ENCODE data around the gene CCDC127.
"Not testable (repeated sequence)": the region's sequence is repeated elsewhere in the genome, so short reads cannot be mapped to it uniquely, and the experiment has no call there.

The CCDC127 gene

DNA sequence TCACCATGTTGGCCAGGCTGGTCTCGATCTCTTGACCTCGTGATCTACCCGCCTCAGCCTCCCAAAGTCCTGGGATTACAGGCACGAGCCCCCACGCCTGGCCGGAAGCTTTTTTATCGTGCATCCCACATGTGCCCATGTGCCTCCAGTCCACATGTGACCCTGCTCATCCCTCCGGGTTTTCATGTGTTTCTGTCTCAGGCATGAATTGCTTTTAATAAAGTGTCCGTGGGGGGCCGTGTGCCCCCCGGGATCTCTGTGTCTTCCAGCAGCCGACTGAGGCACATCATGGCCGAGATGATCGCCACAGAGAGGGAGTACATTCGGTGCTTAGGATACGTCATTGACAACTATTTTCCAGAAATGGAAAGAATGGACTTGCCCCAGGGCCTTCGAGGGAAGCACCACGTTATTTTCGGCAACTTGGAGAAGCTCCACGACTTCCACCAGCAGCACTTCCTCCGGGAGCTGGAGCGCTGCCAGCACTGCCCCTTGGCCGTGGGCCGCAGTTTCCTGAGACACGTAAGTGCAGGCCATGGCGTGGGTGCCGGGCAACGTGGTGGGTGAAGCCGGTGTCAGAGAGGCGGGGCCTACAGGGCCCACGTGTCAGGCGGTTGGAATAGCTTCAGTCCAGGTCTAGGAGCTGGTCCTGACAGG is 48.8 kb downstream of the CCDC127 start:
- no peak overlapping the region for H3K27ac ChIP-seq (ENCODE audit: low read depth, low read length)
- peaks cover 0 to 18% (median 0%) of the 10 kb centered on the region in 5 donors for H3K4me1 ChIP-seq (ENCODE audit: control insufficient read depth in 5 of 5, insufficient read depth in 5 of 5, low read length in 5 of 5)
- peaks cover 4 to 16% (median 7%) of the 10 kb centered on the region in 5 donors for H3K27me3 ChIP-seq (ENCODE audit: control insufficient read depth in 5 of 5, insufficient read depth in 4 of 5, low read length in 5 of 5)
- H3K9me3 ChIP-seq (ENCODE audit: control insufficient read depth in 5 of 5, low read length in 5 of 5) = no peaks in the 10 kb centered on the region
- no peak overlapping the region for H3K4me3 ChIP-seq (ENCODE audit: low read depth in 1 of 5, low read length in 5 of 5)
- no peak overlapping the region for H3K9ac ChIP-seq (ENCODE audit: low read length in 5 of 5)
- no peaks in the 10 kb centered on the region for H3K36me3 ChIP-seq (ENCODE audit: control insufficient read depth in 5 of 5, insufficient read depth in 5 of 5, low read length in 5 of 5)

DNA sequence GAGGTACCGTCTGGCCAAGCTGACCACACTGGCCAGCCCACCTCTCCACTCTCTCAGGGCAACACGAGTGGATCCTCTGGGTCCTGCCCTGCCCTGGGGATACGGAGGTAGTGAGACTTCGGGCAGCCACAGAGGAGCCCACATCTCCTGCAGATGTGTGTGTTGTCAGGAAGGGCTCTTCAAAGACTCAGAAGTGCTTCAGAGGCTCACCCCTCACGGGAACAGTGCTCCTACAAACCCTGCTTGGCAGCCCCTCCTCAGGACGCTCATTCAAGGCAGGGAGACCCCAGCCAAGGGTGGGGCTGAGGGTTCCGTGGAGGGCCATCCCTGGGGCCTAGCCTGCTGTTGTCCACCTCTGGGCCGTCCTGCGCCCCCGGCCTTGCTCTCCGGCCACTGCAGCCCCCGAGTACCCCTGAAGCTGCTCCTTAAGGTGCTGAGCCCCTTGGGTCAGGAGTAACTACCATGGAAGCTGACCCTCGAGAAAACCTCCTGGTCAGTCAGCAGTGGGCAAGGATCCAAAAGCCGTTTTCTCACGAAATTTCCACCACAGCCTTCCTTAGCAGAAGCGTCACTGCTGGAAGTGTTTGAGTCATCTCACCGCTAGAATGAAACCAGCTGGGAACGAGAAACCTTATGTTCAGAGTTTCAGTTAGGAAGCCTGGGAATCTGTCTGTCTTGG is 49.8 kb downstream of the CCDC127 start:
- no peaks in the 10 kb centered on the region for H3K9me3 ChIP-seq (ENCODE audit: control insufficient read depth in 5 of 5, low read length in 5 of 5)

DNA sequence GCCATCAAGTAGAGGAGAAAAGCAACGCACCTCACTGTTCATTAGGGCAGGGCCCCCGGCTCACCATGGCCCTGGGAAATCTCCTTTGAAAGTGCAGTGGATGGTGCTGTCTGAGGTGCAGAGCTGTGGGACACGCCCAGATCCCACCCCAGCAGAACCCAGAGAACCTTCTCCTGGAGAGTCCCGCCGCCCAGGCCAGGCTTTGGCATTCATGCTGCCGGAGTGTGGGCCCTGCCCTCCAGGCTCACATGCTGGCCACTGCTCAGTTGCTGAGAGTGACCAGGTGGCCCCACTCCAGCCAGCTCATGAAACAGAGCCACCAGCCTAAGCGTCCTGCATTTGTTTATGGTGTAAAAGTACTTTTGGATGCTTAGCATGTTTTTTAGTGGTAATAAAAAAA is 50.4 kb downstream of the CCDC127 start:
- Histone ChIP-seq H3K27ac (ENCODE audit: low read depth, low read length) (no peak overlapping the region), H3K36me3 (ENCODE audit: control insufficient read depth in 5 of 5, insufficient read depth in 5 of 5, low read length in 5 of 5) (no peaks in the 10 kb centered on the region), H3K4me1 (ENCODE audit: control insufficient read depth in 5 of 5, insufficient read depth in 5 of 5, low read length in 5 of 5) (peaks cover 0 to 18% (median 0%) of the 10 kb centered on the region in 5 donors), H3K9ac (ENCODE audit: low read length in 5 of 5) (no peak overlapping the region), H3K4me3 (ENCODE audit: low read depth in 1 of 5, low read length in 5 of 5) (no peak overlapping the region), H3K27me3 (ENCODE audit: control insufficient read depth in 5 of 5, insufficient read depth in 4 of 5, low read length in 5 of 5) (peaks cover 2 to 6% (median 5%) of the 10 kb centered on the region in 5 donors), H3K9me3 (ENCODE audit: control insufficient read depth in 5 of 5, low read length in 5 of 5) (no peaks in the 10 kb centered on the region)

More for the DNA sequence above, 49.8 kb downstream of the CCDC127 start:
- Histone ChIP-seq H3K27ac (ENCODE audit: low read depth, low read length) (no peak overlapping the region), H3K36me3 (ENCODE audit: control insufficient read depth in 5 of 5, insufficient read depth in 5 of 5, low read length in 5 of 5) (no peaks in the 10 kb centered on the region), H3K4me1 (ENCODE audit: control insufficient read depth in 5 of 5, insufficient read depth in 5 of 5, low read length in 5 of 5) (peaks cover 0 to 18% (median 0%) of the 10 kb centered on the region in 5 donors), H3K27me3 (ENCODE audit: control insufficient read depth in 5 of 5, insufficient read depth in 4 of 5, low read length in 5 of 5) (peaks cover 4 to 10% (median 6%) of the 10 kb centered on the region in 5 donors), H3K9ac (ENCODE audit: low read length in 5 of 5) (no peak overlapping the region), H3K4me3 (ENCODE audit: low read depth in 1 of 5, low read length in 5 of 5) (no peak overlapping the region)

DNA sequence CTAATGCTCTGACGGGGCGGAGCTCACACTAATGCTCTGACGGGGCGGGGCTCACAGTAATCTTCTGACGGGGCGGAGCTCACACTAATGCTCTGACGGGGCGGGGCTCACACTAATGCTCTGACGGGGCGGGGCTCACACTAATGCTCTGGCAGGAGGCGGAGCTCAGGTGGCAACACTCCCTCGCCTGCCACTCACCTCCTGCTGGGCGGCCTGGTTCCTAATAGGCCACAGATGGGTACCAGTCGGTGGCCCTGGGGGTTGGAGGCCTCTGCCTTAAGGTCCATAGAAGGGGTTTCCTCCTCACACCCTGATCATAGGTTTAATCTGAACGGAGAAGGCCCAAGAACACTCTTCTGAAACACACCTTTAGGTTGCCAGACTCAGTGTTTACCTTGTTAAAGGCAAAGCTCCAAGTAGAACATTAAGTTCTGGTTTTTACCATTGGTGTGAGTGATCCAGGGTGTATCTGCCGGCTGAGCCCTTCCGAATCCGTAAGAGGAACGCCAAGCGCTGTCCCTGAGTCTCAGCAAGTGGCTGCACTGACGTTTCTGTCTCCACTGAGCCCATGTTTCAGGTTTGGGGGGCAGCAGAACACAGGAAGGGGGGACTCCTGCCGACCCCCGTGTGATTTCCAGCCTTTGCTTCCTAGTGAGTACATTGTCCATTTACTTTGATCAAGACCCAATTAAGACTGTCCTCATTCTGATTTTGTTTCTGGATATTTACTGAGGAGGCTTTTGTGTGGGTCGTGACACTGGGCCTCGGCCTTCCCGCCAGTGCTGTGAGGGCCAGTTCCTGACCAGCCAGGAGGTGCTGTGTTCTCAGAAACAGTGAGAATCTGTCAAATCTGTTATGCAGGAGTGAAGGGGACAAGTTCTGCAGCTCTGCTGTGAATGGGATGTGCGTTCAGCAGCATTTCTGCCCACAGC is 51.2 kb downstream of the CCDC127 start:
- H3K36me3 ChIP-seq (ENCODE audit: control insufficient read depth in 5 of 5, insufficient read depth in 5 of 5, low read length in 5 of 5) = no peaks in the 10 kb centered on the region
- peaks cover 0 to 6% (median 4%) of the 10 kb centered on the region in 5 donors for H3K27me3 ChIP-seq (ENCODE audit: control insufficient read depth in 5 of 5, insufficient read depth in 4 of 5, low read length in 5 of 5)
- H3K9me3 ChIP-seq (ENCODE audit: control insufficient read depth in 5 of 5, low read length in 5 of 5) = no peaks in the 10 kb centered on the region
- no peak overlapping the region for H3K4me3 ChIP-seq (ENCODE audit: low read depth in 1 of 5, low read length in 5 of 5)
- no peak overlapping the region for H3K27ac ChIP-seq (ENCODE audit: low read depth, low read length)
- peaks cover 0 to 18% (median 0%) of the 10 kb centered on the region in 5 donors for H3K4me1 ChIP-seq (ENCODE audit: control insufficient read depth in 5 of 5, insufficient read depth in 5 of 5, low read length in 5 of 5)
- H3K9ac ChIP-seq (ENCODE audit: low read length in 5 of 5) = no peak overlapping the region

DNA sequence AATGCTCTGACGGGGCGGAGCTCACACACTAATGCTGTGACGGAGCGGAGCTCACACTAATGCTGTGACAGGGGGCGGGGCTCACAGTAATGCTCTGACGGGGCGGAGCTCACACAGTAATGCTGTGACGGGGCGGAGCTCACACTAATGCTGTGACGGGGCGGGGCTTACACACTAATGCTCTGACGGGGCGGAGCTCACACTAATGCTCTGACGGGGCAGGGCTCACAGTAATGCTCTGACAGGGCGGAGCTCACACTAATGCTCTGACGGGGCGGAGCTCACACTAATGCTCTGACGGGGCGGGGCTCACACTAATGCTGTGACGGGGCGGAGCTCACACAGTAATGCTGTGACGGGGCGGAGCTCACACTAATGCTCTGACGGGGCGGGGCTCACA is 53.2 kb downstream of the CCDC127 start:
- H3K9ac ChIP-seq (ENCODE audit: low read length in 5 of 5); H3K9me3 ChIP-seq (ENCODE audit: control insufficient read depth in 5 of 5, low read length in 5 of 5); H3K36me3 ChIP-seq (ENCODE audit: control insufficient read depth in 5 of 5, insufficient read depth in 5 of 5, low read length in 5 of 5); H3K27me3 ChIP-seq (ENCODE audit: control insufficient read depth in 5 of 5, insufficient read depth in 4 of 5, low read length in 5 of 5); H3K4me3 ChIP-seq (ENCODE audit: low read depth in 1 of 5, low read length in 5 of 5); H3K27ac ChIP-seq (ENCODE audit: low read depth, low read length): not testable (repeated sequence)
- H3K4me1 ChIP-seq (ENCODE audit: control insufficient read depth in 5 of 5, insufficient read depth in 5 of 5, low read length in 5 of 5) = peaks cover 0 to 16% (median 3%) of the 10 kb centered on the region in 5 donors

DNA sequence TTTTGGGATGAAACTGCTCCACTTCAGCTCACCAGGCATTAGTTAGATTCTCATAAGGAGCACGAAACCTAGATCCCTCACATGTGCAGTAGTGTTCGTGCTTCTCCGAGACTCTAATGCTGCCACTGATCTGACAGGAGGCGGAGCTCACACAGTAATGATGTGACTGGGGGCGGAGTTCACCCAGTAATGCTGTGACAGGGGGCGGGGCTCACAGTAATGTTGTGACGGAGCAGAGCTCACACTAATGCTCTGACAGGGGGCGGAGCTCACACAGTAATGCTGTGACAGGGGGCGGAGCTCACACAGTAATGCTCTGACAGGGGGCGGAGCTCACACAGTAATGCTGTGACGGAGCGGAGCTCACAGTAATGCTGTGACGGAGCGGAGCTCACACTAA is 53.7 kb downstream of the CCDC127 start:
- no peak overlapping the region for H3K27ac ChIP-seq (ENCODE audit: low read depth, low read length)
- H3K36me3 ChIP-seq (ENCODE audit: control insufficient read depth in 5 of 5, insufficient read depth in 5 of 5, low read length in 5 of 5) = no peaks in the 10 kb centered on the region
- H3K4me3 ChIP-seq (ENCODE audit: low read depth in 1 of 5, low read length in 5 of 5) = no peak overlapping the region
- peaks cover 0 to 10% (median 5%) of the 10 kb centered on the region in 5 donors for H3K27me3 ChIP-seq (ENCODE audit: control insufficient read depth in 5 of 5, insufficient read depth in 4 of 5, low read length in 5 of 5)
- H3K4me1 ChIP-seq (ENCODE audit: control insufficient read depth in 5 of 5, insufficient read depth in 5 of 5, low read length in 5 of 5) = peaks cover 0 to 11% (median 3%) of the 10 kb centered on the region in 5 donors
- H3K9ac ChIP-seq (ENCODE audit: low read length in 5 of 5) = no peak overlapping the region
- H3K9me3 ChIP-seq (ENCODE audit: control insufficient read depth in 5 of 5, low read length in 5 of 5) = no peaks in the 10 kb centered on the region

DNA sequence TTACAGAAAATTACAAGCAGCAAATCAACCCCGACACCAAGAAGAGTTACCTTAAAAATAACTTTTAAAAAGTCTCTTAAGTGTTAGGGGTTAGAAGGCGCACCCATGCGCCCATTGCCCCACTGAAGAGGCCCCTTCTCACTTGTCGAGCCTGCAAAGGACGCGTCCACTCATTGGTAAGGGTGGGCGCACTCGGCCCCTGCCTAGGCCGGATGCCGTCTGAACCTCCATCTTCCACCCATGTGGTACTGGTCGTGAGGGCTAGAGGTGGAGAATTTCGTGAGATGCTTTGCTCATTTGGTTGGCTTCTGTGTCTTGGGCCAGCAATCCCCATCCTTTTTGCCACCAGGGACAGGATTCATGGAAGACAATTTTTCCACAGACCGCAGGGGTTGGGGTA is 54.1 kb downstream of the CCDC127 start:
- Histone ChIP-seq H3K4me1 (ENCODE audit: control insufficient read depth in 5 of 5, insufficient read depth in 5 of 5, low read length in 5 of 5) (peaks cover 0 to 7% (median 3%) of the 10 kb centered on the region in 5 donors), H3K9me3 (ENCODE audit: control insufficient read depth in 5 of 5, low read length in 5 of 5) (no peaks in the 10 kb centered on the region), H3K27ac (ENCODE audit: low read depth, low read length) (no peak overlapping the region), H3K4me3 (ENCODE audit: low read depth in 1 of 5, low read length in 5 of 5) (no peak overlapping the region), H3K9ac (ENCODE audit: low read length in 5 of 5) (no peak overlapping the region), H3K27me3 (ENCODE audit: control insufficient read depth in 5 of 5, insufficient read depth in 4 of 5, low read length in 5 of 5) (peaks cover 0 to 10% (median 9%) of the 10 kb centered on the region in 5 donors), H3K36me3 (ENCODE audit: control insufficient read depth in 5 of 5, insufficient read depth in 5 of 5, low read length in 5 of 5) (no peaks in the 10 kb centered on the region)

DNA sequence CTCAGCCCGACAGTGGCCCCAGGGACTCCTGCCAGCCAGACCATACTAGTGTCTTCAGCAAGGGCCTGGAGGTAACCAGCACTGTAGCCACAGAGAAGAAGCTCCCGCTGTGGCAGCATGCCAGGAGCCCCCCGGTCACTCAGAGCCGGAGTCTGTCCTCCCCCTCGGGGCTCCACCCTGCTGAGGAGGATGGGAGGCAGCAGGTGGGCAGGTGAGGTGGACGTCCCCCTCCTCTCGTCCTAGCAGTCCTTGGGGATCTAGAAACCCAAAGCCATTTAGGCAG is 54.7 kb downstream of the CCDC127 start:
- H3K27ac ChIP-seq (ENCODE audit: low read depth, low read length) = no peak overlapping the region
- peaks cover 0 to 3% (median 0%) of the 10 kb centered on the region in 5 donors for H3K4me1 ChIP-seq (ENCODE audit: control insufficient read depth in 5 of 5, insufficient read depth in 5 of 5, low read length in 5 of 5)
- no peak overlapping the region for H3K9ac ChIP-seq (ENCODE audit: low read length in 5 of 5)
- H3K9me3 ChIP-seq (ENCODE audit: control insufficient read depth in 5 of 5, low read length in 5 of 5) = no peaks in the 10 kb centered on the region
- no peaks in the 10 kb centered on the region for H3K36me3 ChIP-seq (ENCODE audit: control insufficient read depth in 5 of 5, insufficient read depth in 5 of 5, low read length in 5 of 5)
- peaks cover 0 to 13% (median 10%) of the 10 kb centered on the region in 5 donors for H3K27me3 ChIP-seq (ENCODE audit: control insufficient read depth in 5 of 5, insufficient read depth in 4 of 5, low read length in 5 of 5)
- no peak overlapping the region for H3K4me3 ChIP-seq (ENCODE audit: low read depth in 1 of 5, low read length in 5 of 5)

DNA sequence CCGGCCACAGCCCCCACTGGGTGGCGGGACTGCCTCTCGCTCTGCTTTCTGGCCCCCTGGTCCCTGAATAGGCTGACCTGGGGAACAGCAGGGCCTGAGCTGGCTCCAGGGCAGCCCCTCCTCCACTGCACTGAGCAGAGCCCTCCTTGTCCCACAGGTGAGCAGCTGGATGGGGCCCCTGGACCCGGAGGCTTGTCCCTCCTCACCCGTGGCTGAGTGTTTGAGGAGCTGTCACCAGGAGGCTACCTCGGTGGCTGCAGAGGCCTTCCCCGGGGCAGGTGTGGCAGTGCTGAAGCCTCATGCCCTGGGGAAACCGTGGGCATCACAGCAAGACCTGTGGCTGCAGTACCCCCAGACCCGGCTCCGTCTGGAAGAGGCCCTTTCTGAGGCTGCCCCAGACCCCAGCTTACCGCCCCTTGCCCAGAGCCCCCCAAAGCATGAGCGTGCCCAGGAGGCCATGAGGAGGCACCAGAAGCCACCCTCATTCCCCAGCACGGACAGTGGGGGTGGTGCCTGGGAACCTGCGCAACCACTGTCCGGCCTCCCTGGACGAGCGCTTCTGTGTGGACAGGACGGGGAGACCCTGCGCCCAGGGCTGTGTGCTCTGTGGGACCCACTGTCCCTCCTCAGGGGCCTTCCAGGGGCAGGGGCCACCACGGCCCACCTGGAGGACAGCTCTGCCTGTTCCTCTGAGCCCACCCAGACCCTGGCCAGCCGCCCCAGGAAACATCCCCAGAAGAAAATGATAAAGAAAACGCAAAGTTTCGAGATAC is 55.2 kb downstream of the CCDC127 start:
- no peaks in the 10 kb centered on the region for H3K36me3 ChIP-seq (ENCODE audit: control insufficient read depth in 5 of 5, insufficient read depth in 5 of 5, low read length in 5 of 5)
- H3K4me1 ChIP-seq (ENCODE audit: control insufficient read depth in 5 of 5, insufficient read depth in 5 of 5, low read length in 5 of 5) = peaks cover 0 to 3% (median 0%) of the 10 kb centered on the region in 5 donors
- no peak overlapping the region for H3K9ac ChIP-seq (ENCODE audit: low read length in 5 of 5)
- peaks cover 0 to 17% (median 10%) of the 10 kb centered on the region in 5 donors for H3K27me3 ChIP-seq (ENCODE audit: control insufficient read depth in 5 of 5, insufficient read depth in 4 of 5, low read length in 5 of 5)
- no peak overlapping the region for H3K27ac ChIP-seq (ENCODE audit: low read depth, low read length)
- no peaks in the 10 kb centered on the region for H3K9me3 ChIP-seq (ENCODE audit: control insufficient read depth in 5 of 5, low read length in 5 of 5)
- H3K4me3 ChIP-seq (ENCODE audit: low read depth in 1 of 5, low read length in 5 of 5) = no peak overlapping the region

Measured in subcutaneous abdominal adipose tissue (tissue), 5 donors.